HFFc6 (cell line): ENCODE results near the gene POLG. TPM values are rescaled to one million over a fixed set of nuclear protein-coding genes. Genes with fewer than 3 reads are reported as not detected.
A peak's percentile ranks its signal among the peaks of the same experiment; 100 is the strongest.

Experiments used
- DNase-seq: peaks from one replicate; pipeline ENCODE4 v3.0.0-alpha.2; 2018
- H3K27ac Mint-ChIP-seq: 2 replicates; pipeline ENCODE4 v1.8.0; 2020; ENCODE audit warnings: mild to moderate bottlenecking, mixed read lengths
- H3K27me3 Mint-ChIP-seq: 2 replicates; pipeline ENCODE4 v1.8.0; 2021; ENCODE audit warnings: mild to moderate bottlenecking, moderate library complexity, mixed read lengths; ENCODE audit not compliant: insufficient read depth
- H3K36me3 Mint-ChIP-seq: 2 replicates; pipeline ENCODE4 v1.8.0; 2021; ENCODE audit warnings: low read depth, mixed read lengths
- H3K4me1 Mint-ChIP-seq: 2 replicates; pipeline ENCODE4 v1.8.0; 2020; ENCODE audit warnings: low read depth, mixed read lengths
- H3K4me3 Mint-ChIP-seq: 2 replicates; pipeline ENCODE4 v1.8.0; 2020; ENCODE audit warnings: mild to moderate bottlenecking, moderate library complexity, mixed read lengths
- H3K9me3 Mint-ChIP-seq: 2 replicates; pipeline ENCODE4 v1.8.0; 2020; ENCODE audit warnings: mild to moderate bottlenecking, mixed read lengths
- total RNA-seq, 6 experiments: library from RNA; stranded (reverse); fragmentation: NEBNext Ultra II Directional; extraction: Animal tissue kit (Norgen Biotek cat#: 25700); gene quantifications; 2 replicates in 1 of 6; 3 replicates in 5 of 6; pipeline ENCODE4 v1.2.3, GENCODE V29; 2021
- TF ChIP-seq, protein P1 (sequence below): fragments of 200-600 bp; sonication (generic); IDR thresholded peaks from 2 replicates; pipeline ENCODE4 v1.5.0; 2021; ENCODE audit warnings: antibody characterized with exemption, mild to moderate bottlenecking

Gene POLG
- total RNA-seq, 6 experiments from 2014 or later, result 33.1 to 48.3 (median 35.2) TPM

DNA sequence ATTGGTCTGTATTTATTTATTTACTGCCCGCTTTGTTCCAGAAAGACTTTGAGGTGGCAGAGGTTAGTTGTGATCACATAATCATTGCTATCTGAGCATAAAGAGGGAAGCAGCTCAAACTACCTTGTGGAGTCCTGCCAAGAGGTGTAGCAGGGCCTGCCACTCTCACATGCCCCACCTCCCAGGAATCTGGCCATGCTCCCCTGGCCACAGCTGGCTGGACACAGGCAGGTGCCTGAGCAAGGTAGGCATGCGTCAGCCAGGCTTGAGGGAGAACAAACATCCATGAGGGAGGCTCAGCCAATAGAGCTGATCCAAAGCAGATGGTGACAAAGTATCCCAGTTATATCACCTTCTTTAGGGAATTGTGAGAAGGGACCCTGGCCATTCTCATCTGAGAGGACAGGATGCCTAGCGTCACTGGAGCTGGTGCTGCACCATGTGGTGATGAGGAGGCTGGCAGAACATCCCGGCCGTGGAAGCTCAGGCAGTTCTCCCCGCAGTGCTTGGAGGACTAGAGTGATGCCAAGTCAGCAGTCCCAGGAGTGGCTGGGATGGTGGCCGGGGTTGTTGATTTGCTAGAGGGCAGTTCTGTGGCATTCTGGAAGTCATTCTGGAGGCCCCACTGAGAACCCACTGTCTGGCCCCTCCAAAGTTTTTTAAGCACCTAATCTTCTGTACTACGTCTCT is 6.8 kb upstream of the POLG start:
- Mint-ChIP-seq H3K4me1 (no peaks in the 10 kb centered on the region), H3K27me3 (peaks cover 42% of the 10 kb centered on the region), H3K9me3 (no peaks in the 10 kb centered on the region), H3K4me3 (no peak overlapping the region), H3K36me3 (0 out of 2 replicates have a peak, but pooled peaks cover 4% of the 10 kb centered on the region), H3K27ac (no peak overlapping the region)
- TF ChIP-seq, protein P1, sequence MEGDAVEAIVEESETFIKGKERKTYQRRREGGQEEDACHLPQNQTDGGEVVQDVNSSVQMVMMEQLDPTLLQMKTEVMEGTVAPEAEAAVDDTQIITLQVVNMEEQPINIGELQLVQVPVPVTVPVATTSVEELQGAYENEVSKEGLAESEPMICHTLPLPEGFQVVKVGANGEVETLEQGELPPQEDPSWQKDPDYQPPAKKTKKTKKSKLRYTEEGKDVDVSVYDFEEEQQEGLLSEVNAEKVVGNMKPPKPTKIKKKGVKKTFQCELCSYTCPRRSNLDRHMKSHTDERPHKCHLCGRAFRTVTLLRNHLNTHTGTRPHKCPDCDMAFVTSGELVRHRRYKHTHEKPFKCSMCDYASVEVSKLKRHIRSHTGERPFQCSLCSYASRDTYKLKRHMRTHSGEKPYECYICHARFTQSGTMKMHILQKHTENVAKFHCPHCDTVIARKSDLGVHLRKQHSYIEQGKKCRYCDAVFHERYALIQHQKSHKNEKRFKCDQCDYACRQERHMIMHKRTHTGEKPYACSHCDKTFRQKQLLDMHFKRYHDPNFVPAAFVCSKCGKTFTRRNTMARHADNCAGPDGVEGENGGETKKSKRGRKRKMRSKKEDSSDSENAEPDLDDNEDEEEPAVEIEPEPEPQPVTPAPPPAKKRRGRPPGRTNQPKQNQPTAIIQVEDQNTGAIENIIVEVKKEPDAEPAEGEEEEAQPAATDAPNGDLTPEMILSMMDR, result no peak
- no peak for DNase-seq

DNA sequence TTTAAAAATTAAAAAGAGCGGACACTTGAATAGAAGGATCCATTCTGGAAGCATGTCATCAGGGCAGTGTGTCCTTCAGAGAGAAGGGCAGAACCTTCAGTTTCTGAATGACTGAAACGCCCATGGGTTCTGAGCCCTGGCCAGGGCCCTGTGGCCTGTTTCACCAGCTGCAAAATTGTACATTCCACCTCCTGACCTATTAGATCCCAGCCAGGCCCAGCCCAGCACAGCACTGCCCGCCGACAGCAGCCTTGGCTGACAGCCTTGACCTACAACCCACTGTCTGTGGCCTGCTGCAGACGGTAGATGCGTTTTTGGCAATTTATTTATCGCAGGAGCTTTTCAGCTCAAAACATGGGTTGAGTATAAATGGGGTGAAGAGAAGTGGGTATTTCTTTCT is 5.9 kb upstream of the POLG start:
- Mint-ChIP-seq H3K4me3 (no peak overlapping the region), H3K9me3 (no peaks in the 10 kb centered on the region), H3K27ac (no peak overlapping the region), H3K4me1 (peaks cover 8% of the 10 kb centered on the region), H3K27me3 (peaks cover 34% of the 10 kb centered on the region), H3K36me3 (0 out of 2 replicates have a peak, but pooled peaks cover 4% of the 10 kb centered on the region)
- TF ChIP-seq, protein P1, result no peak
- no peak for DNase-seq

DNA sequence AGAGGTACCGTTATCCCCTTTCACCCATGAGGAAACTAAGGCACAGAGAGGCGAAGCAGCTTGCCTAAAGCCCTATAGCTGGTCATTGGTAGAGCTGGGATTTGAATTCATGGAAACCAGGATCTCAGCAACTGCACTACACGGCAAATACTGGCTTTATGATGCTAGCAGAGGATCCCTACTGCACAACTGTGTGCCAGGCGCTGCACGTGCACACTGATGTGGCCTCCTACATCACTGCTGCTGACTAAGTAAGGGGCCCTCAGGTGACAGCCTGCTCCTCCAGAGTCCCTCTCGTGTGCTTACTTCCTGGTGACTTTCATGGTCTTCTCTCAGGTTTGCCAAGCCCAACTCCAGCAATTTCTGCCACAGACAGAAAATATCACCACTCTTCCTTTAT is 3.4 kb upstream of the POLG start:
- TF ChIP-seq, protein P1, result no peak
- H3K27ac Mint-ChIP-seq, result no peak overlapping the region
- DNase-seq, result no peak
- H3K4me3 Mint-ChIP-seq, result no peak overlapping the region
- peaks cover 27% of the 10 kb centered on the region for H3K27me3 Mint-ChIP-seq
- H3K36me3 Mint-ChIP-seq, result peaks cover 4% of the 10 kb centered on the region; the same call in 1 of the 2 replicates
- peaks cover 7% of the 10 kb centered on the region; the same call in 1 of the 2 replicates for H3K9me3 Mint-ChIP-seq
- peaks cover 15% of the 10 kb centered on the region for H3K4me1 Mint-ChIP-seq

DNA sequence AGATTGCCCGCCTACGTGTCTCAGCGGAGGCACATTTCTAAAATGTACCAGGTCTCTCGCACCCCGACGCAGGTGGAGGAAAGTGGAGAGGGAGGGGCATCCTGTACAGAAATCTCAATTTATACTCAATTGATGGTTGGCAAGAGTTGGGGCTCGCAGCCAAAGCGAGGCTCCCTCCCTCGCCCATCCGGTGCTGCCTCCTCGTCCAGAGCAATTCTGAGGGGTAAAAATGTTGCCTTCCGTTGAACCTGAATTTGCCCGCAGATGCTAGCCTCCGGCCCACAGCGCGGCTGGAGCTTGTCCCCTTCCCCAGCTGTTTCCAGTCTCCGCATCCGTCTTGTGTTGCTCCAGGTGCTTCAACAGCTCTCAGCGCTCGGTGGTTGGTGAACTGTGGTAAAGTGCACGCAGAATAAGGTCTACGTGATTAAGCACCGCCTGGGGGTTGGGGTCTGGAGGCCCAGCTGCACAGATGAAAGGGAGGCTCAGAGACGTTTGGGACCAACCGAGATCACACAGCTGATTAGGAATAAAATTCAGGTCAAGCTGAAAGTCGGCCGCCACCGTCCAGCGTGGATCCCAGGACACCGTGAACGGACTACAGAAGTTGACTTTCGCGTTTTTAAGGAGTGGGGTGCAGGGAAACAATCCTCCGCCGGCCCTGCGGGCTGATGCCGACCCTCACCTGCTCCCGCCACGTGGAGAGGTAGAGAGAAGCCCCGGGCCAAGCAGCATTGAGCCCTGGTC is 846 bp upstream of the POLG start:
- H3K4me3 Mint-ChIP-seq, result peak overlapping the region; percentile 89
- DNase-seq, result no peak
- TF ChIP-seq, protein P1, result no peak
- H3K27ac Mint-ChIP-seq, result peak overlapping the region; percentile 76
- H3K4me1 Mint-ChIP-seq, result peaks cover 40% of the 10 kb centered on the region
- H3K36me3 Mint-ChIP-seq, result peaks cover 27% of the 10 kb centered on the region; the same call in 1 of the 2 replicates
- peaks cover 16% of the 10 kb centered on the region for H3K27me3 Mint-ChIP-seq
- peaks cover 7% of the 10 kb centered on the region; the same call in 1 of the 2 replicates for H3K9me3 Mint-ChIP-seq

DNA sequence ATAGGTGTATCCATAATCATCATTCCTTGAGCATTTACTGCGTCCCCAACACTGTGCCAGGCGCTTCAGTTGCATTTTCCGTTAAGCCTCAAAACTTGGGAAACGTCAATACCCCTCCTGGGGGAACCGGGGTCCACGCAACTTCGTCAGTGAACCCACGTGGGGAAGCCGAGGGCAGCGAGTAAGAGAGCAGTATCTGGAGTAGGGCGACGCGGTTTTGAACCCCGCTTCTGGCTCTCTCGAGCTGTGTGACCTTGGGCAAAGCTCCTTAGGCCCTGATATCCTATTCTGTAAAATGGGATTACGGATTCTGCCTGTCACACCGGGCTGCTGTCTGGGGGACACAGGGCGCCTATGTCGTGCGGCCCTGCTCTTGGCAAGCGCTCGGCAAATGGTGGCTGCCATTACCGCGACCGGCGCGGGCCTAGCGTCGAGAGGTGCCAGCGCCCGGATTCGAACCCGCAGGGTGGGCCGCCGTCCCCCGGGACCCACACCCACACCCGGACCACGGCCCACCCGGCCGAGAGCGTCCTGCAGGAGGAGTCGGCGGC is 590 bp downstream of the POLG start:
- Mint-ChIP-seq H3K27ac (peak overlapping the region; percentile 64; the same call in 1 of the 2 replicates), H3K27me3 (peaks cover 10% of the 10 kb centered on the region), H3K4me1 (peaks cover 50% of the 10 kb centered on the region), H3K4me3 (peak overlapping the region; percentile 89), H3K36me3 (peaks cover 36% of the 10 kb centered on the region; the same call in 1 of the 2 replicates), H3K9me3 (peaks cover 7% of the 10 kb centered on the region; the same call in 1 of the 2 replicates)
- no peak for DNase-seq
- TF ChIP-seq, protein P1, result no peak
